Amniotic epithelial cell (primary cell): Measurements from ENCODE around the gene UGP2.
"Not testable (repeated sequence)": the region's sequence is repeated elsewhere in the genome, so short reads cannot be mapped to it uniquely, and the experiment has no call there.

Experiments
- DNase-seq: peaks from one replicate; pipeline ENCODE4 v3.0.0-alpha.2; 2010; ENCODE audit warnings: low read depth

Gene UGP2

DNA sequence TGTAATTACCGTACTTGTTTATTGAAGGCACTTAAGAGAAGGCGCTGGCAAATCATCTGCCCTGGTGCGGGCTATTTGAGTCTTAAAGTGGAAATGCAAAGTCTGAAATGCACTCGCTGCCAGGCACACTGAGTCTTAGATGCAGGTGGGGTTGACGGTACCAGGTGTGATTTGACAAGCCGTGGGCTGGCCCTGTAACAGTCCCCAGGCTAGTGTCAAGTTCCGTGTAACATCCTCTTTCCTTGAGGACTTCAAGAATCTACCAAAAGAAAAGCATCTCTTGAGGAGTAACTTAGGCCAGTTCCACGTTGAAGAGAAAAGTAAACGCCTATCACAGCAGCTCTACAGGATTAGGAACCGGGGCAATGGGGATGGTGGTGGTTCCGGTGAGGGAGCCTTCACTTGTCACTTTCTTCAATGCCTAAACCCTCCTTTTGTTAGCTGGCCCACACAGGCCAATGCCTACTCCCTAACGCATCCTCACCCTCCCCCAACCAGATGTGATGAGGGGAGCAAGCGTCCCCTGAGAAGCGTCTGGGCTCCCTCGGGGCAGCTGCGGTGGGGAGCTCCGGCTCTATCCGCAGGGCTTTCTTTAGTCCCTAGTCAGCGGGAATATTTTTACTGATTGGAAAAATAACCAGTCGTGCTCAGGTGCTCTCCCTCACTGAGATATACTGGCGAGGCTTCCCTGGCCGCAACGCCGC lies 1.5 kb upstream of the UGP2 start:
- peak; percentile 20 for DNase-seq

DNA sequence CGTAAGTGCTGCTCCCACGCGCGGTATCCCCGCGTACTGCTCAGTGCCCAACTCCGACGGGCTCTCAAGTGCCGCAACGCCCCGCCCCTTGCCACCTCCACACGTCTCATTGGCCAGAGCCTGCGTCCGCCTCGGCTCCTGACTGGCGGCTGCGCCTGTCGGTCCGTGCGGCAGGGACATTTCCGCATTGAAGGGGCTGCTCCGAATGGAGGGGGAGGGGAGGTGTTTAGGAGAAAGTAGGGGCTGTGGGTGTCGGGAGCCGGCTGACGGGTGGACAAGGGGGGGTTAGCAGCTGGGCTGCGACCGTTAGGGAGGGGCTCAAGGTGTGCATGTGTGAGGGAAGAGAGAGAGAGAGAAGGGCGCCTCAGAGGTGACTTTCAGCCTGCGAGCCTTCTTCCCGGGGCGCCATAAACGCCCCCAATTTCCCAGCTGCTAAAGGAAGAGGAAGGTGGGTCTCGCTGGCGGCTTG lies 877 bp upstream of the UGP2 start:
- DNase-seq, result peak; percentile 95

DNA sequence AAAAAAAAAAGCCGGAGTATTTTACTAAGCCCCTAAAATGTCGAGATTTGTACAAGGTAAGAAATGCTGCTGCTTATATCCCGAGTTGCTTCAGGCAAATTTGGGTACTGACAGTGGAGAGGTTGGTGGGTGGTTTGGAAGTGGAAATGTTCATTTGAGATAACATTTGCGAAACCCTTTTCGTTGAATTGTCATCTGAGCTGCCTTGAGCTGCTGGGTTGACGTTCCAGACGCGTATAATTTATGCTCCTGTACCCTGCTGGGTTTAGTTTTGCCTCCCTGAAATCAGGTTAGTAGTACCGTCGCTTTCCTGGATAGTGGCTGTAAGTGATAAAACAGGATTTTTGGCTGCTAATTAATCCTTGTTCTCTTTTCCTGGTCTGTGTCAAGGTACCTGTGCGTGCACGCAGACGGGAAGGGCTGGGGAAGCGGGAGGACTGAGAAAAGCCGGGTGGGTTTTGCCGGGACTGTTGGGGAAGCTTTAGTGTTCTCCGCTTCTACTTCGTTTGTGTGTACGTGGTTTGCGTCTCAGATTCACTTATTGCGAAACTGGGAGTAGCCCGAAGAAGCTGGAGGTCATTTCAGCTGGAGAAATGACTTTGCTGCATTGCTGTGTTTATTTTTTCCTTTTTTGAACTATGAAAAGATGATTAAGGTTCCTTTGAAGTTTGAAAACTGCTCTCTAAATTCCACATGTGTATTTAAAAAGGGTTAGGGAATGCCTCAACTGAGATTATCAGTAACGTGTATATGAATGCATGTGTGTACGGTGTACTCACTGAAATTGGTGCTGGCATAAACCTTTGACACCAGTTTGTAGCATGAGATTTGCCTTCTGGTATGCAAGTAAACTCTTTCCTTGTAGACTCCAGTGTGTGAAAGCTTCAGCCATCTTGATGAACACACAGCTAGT lies 709 bp downstream of the UGP2 start:
- DNase-seq, result peak; percentile 78

GRCh38 chr2:63843093-63843492 lies 1.4 kb downstream of the UGP2 start:
- no peak for DNase-seq

DNA sequence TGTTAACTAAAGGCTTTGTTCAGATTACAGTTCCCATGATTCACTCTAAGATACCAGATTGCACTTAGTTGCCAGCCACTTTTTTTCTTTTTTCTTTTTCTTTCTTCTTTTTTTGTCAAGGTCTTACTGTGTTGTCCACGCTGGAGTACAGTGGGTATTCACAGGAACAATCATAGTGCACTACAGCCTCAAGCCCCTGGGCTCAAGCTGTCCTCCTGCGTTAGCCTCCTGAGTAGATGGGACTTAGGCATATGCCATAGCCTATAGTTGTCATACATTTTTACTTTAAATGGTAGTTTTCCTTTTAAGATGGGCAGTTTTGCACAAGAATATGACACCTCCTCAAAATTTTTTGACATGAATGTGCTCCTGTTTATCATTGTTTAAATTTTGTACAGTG lies 2.1 kb downstream of the UGP2 start:
- no peak for DNase-seq

DNA sequence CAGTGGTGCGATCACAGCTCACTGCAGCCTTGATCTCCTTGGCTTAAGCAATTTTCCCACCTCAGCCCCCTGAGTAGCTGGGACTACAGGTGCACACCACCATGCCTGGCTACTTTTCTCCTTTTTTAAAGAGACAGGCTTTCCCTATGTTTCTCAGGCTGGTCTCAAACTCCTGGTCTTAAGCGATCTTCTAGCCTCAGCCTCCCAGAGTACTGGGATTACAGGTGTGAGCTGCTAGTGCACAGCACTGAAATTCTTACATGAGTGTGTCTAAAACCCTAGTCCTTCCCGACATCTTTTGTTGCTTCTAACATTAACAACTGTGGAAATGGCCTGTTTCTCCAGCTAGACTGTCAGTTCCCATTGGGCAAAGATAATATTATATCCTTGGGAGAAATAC lies 2.9 kb downstream of the UGP2 start:
- no peak for DNase-seq

DNA sequence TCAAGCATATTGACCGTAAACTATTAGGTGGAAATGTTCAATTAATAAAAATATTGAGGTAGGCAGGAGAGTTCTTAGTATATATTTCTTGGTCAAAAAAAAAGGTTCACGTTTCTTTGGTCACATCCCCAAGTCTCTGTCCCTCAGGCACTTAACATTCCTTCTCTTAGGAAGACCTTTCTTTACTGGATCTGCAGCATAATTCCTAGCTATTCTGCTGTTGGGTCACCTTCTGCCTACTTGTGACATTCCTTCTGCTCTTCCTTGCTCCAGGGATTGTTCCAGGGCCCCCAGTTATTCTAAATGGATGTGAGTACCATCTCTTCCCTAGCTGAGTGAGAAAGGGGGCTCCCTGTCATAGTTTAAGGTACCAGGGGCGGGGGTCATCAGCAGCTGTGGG lies 4.2 kb downstream of the UGP2 start:
- DNase-seq, result no peak

DNA sequence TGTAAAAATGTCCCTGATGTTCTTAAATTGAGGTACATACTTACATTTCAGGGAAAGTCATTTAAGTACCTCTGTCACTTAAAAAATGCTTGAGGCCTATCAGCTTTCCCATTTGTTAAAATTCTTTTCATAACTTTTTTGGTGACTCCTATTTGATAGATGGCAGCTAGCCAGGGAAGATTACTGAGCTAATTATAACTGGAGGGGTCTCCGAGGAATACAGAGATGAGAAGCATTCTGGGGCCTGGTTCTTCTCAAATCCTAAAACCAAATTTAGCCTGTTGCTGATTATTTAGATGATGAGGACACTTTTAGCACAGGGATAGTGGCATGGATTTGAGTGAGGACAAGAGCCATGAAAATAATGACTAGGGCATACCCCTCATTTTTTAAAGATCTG lies 4.8 kb downstream of the UGP2 start:
- DNase-seq, result no peak

GRCh38 chr2:63847571-63847970 lies 5.9 kb downstream of the UGP2 start:
- not testable (repeated sequence) for DNase-seq

DNA sequence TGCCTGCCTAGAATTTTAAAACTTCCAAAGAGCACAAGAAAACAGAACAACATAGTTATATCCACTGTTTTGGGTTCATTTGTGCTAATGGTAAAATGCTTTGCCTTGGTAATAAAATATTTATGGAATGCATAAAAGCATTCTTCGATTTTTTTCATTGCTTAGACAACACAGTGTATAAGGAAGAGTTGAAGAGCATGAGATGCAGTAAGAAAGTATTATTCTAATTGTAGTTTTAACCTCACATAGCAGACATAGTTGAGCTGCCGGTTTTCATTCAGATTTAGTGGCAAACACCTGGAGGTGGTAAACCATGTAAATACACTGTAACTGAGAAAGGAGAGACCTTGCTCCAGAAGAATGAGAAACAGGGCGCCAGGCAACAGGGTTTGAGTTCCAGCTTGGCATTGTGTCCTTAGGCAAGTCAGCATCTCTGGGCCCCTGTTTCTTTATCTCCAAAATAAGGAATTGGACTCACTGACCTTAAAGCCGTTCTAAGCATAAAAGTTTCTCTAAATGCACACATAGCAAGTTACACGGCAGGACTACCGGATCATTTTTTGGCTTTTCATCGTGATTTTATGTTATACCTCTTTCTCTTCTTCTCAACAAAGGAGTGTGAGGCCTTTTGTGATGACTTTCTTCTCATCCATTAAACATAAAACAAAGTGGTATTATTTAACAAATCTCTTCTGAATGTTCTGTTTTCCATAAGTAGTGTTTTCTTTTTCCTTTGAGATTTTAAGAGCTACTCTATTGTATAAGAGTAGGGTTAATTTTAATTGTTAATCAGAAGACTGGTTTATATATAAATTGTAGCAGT lies 7.9 kb downstream of the UGP2 start:
- no peak for DNase-seq

GRCh38 chr2:63850204-63850571 lies 8.5 kb downstream of the UGP2 start:
- DNase-seq, result no peak

- no peak for DNase-seq
These were observed 9.0 kb downstream of the UGP2 start for GRCh38 chr2:63850649-63851048.

DNA sequence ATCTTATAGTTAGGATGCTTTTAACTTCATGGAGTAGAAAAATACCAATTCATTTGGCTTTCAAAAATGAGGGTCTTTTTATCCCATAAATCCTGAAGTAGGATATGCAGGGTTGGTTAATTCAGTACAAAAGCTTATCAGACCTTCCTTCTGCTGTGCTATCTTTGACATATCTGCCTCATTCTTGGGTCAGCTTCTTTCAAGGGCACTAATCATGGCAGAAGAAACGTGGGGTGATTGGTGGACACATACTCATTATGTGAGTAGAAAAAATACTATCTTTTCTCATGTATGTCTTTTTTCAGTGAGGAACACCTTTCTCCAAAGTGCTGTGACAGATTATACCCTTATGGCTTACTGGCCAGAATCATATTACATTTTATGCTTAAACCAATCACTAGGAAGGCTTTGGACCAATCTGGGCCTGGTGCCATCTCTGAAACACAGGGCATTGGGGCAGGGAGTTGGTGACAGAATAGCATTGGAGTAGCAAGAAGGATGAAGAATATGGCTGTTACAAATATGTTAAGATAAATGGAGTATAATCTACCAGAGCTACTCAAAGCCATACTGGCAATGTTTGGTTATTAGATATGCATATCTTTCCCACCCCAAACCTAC lies 10.1 kb downstream of the UGP2 start:
- DNase-seq, result no peak

GRCh38 chr2:63853527-63854310 lies 12.0 kb downstream of the UGP2 start:
- DNase-seq, result peak; percentile 51

DNA sequence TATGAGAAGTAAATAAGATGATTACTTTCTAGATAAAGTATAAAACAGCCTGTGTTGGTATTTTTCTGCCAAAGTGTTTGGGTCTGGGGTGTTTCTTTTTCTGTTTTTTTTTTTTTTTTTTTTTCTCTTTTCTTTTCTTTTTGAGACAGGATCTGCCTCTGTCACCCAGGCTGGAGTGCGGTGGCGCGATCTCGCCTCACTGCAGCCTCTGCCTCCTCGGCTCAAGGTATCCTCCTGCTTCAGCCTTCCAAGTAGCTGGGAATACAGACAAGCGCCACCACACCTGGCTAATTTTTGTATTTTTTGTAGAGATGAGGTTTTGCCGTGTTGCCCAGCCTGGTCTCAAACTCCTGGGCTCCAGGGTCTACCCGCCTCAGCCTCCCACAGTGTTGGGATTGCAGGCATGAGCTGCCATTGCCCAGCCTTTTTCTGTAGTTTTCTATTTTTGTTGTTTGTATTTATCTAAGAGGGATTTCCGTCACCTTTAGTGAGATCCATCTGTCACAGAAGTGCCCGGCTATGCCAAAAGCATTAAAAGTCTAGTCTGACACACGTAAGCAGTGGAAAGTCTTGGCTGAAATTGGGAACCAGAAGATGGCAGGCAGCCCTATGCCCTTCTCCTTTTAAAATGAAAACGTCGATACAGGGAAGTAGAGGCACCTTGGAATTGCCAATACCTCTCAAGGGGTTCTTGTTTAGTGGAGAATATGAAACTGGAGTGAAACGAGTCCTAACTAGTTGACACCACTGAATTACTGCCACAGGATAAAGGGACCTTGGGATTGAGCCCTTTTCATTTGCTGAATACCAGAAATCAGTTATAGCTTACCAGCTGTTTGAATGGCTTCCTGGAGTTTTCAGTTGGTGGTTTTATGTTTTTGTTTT lies 14.0 kb downstream of the UGP2 start:
- DNase-seq, result no peak

DNA sequence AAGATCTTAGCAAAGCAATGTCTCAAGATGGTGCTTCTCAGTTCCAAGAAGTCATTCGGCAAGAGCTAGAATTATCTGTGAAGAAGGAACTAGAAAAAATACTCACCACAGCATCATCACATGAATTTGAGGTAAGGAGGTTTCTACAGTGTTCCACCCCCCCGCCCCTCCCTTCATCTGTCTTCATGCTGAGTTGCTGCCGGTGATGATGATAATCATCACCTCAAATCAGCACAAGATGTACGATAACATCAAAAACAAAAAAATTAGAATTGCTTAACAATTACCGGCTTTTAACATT lies 14.6 kb downstream of the UGP2 start:
- no peak for DNase-seq

DNA sequence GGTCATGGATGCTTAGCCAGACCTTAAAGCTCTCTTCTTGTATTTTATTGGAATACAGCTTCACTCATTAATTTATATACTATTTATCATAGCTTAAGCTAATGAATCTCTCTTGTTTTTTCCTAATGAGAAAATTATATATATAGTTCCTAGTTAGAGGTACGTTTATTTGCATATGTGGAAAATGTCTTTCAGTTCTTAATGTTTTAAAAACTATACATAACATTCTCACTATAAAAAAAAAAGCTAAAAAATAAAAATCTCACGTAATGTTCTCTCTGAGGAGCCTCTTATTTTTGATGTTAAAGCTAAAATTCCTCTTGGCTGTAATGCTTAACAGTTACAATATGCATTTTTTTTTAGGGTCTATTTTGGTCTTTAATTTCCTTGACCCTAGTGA lies 16.6 kb downstream of the UGP2 start:
- no peak for DNase-seq

- DNase-seq, result peak; percentile 67
These were observed 19.6 kb downstream of the UGP2 start for GRCh38 chr2:63861220-63861822.

DNA sequence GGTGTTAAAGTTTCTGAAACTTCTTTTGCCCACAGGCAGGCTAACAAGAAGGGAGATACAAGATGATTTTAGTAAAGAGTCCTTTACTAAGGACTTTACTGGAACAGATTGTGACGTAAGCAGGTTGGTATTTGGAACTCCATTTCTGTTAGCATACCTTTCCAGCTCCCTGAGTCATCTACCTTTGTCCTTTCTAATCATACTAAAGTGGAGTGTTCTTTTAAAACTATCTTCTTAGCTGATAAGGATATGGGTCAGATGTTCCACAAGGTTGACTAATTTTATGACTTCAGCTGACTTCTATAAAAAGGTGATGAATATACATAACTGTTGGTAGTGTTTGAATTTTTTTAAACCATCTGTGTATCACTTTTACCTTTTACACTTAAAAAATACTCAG lies 21.1 kb downstream of the UGP2 start:
- peak; percentile 48 for DNase-seq

DNA sequence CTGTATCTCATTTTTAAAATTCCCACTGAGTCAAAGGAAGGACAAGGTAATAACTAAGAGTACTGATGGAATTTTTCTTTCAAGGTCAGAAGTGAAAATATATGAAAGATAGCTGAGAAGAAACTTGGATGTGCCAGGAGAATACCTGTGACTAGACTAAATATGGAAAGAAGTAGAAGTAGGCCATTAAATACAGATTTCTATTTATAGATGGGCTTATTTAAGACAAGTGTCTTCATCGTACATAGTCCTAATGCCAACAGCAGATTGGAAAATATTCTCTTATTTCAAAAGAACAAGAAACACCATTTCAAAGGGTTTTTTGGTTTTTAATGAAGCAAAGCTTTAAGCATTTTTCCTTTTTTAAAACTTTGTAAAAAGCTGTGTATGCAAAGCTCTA lies 22.0 kb downstream of the UGP2 start:
- no peak for DNase-seq
